Sigmoid colon (tissue), 4 donors: ENCODE results near the gene SEMA6B.

Experiments
- CTCF ChIP-seq, 4 experiments: fragments of 450-650 bp in 3 of 4; fragments of 200-600 bp in 1 of 4; IDR thresholded peaks; one replicate each; pipeline ENCODE4 v1.5.1; 2016 to 2019; ENCODE audit warnings: antibody characterized with exemption in 4 of 4, mild to moderate bottlenecking in 3 of 4, moderate library complexity in 2 of 4
- POLR2A ChIP-seq, 2 donors: fragments of 450-650 bp; IDR thresholded peaks; one replicate each; pipeline ENCODE4 v1.6.1; 2016; ENCODE audit warnings: antibody characterized with exemption in 2 of 2, mild to moderate bottlenecking in 2 of 2, moderate library complexity in 2 of 2
- POLR2AphosphoS5 ChIP-seq, 4 donors: sonication (generic); formaldehyde crosslinking; IDR thresholded peaks; one replicate each; pipeline ENCODE4 v1.6.1; 2017; ENCODE audit warnings: antibody characterized with exemption in 4 of 4

- TF ChIP-seq CTCF (IDR thresholded peaks at IDR 0.05) = no peak
- TF ChIP-seq POLR2AphosphoS5 (IDR thresholded peaks at IDR 0.05) = no peak
- TF ChIP-seq POLR2A (IDR thresholded peaks at IDR 0.05) = no peak
These were observed 11.4 kb upstream of the SEMA6B start for GRCh38 chr19:4570916-4571304.
